GM18502 (cell line): Measurements from ENCODE around the gene EDC3.

Experiments
- ATAC-seq: cut with Tn5 transposase; IDR thresholded peaks from one replicate; pipeline ENCODE4 v1.9.1; 2021; ENCODE audit warnings: mild to moderate bottlenecking; ENCODE audit not compliant: unreplicated experiment, poor library complexity

The EDC3 gene

GRCh38 chr15:74627766-74628165, 68.1 kb downstream of the EDC3 start:
- ATAC-seq: no peak

- ATAC-seq: peak; percentile 71
These were observed 68.8 kb downstream of the EDC3 start for GRCh38 chr15:74626752-74627692.

GRCh38 chr15:74626336-74626735, 69.5 kb downstream of the EDC3 start:
- ATAC-seq: no peak

GRCh38 chr15:74625693-74626092, 70.1 kb downstream of the EDC3 start:
- ATAC-seq: no peak

- no peak for ATAC-seq
These were observed 71.7 kb downstream of the EDC3 start for GRCh38 chr15:74624020-74624602.

- no peak for ATAC-seq
These were observed 73.1 kb downstream of the EDC3 start for GRCh38 chr15:74622758-74623157.

GRCh38 chr15:74621936-74622335, 73.9 kb downstream of the EDC3 start:
- ATAC-seq: no peak

- ATAC-seq: no peak
These were observed 74.3 kb downstream of the EDC3 start for GRCh38 chr15:74621546-74621920.

- ATAC-seq: peak; percentile 60
These were observed 74.9 kb downstream of the EDC3 start for GRCh38 chr15:74620636-74621545.

- no peak for ATAC-seq
These were observed 75.7 kb downstream of the EDC3 start for GRCh38 chr15:74619916-74620635.

- no peak for ATAC-seq
These were observed 76.8 kb downstream of the EDC3 start for GRCh38 chr15:74618841-74619596.

- ATAC-seq: no peak
These were observed 78.8 kb downstream of the EDC3 start for GRCh38 chr15:74616996-74617395.

- no peak for ATAC-seq
These were observed 79.4 kb downstream of the EDC3 start for GRCh38 chr15:74616366-74616939.

GRCh38 chr15:74615508-74616365, 80.1 kb downstream of the EDC3 start, which contains the start of gene CLK3:
CLK3 (plus strand) TSS chr15:74615836; CDS start chr15:74619197, 3,361 bp downstream.
- peak; percentile 82 for ATAC-seq

GRCh38 chr15:74614744-74615507, 80.9 kb downstream of the EDC3 start:
- ATAC-seq: peak; percentile 46

GRCh38 chr15:74613953-74614743, 81.7 kb downstream of the EDC3 start:
- no peak for ATAC-seq
